D721Med (cell line): ENCODE data around the gene MGAT5B.

Source experiments
- DNase-seq: peaks from one replicate; pipeline ENCODE4 v3.0.0; 2011; ENCODE audit warnings: low spot score; ENCODE audit not compliant: insufficient read length
- FAIRE-seq: peaks from 2 replicates; lab custom pipeline; 2011; peaks lifted over from hg19 to GRCh38; lab: Jason Lieb, UNC
- CTCF ChIP-seq: IDR thresholded peaks from 2 replicates; pipeline ENCODE4 v1.5.1; 2012; ENCODE audit warnings: mild to moderate bottlenecking, control low read depth; ENCODE audit not compliant: insufficient read depth; ENCODE audit errors: missing control alignments

Gene MGAT5B

GRCh38 chr17:76930107-76930506, 61.9 kb downstream of the MGAT5B start:
- no peak for TF ChIP-seq CTCF
- no peak for DNase-seq
- no peak for FAIRE-seq

GRCh38 chr17:76932402-76933333, 64.5 kb downstream of the MGAT5B start:
- no peak for DNase-seq
- TF ChIP-seq CTCF, result no peak
- no peak for FAIRE-seq

GRCh38 chr17:76934561-76935320, 66.5 kb downstream of the MGAT5B start:
- TF ChIP-seq CTCF, result no peak
- no peak for DNase-seq
- FAIRE-seq, result no peak

- FAIRE-seq, result no peak
- no peak for DNase-seq
- no peak for TF ChIP-seq CTCF
Observed at GRCh38 chr17:76935331-76935730, 67.1 kb downstream of the MGAT5B start.

- DNase-seq (no peak), FAIRE-seq (no peak)
- no peak for TF ChIP-seq CTCF
Observed at GRCh38 chr17:76937238-76937637, 69.0 kb downstream of the MGAT5B start.

- no peak for TF ChIP-seq CTCF
- DNase-seq (no peak), FAIRE-seq (no peak)
Observed at GRCh38 chr17:76938009-76938408, 69.8 kb downstream of the MGAT5B start.
